Esophagus squamous epithelium (tissue), 5 donors: Measurements from ENCODE around the gene THAP8. TPM values are rescaled to one million over a fixed set of nuclear protein-coding genes. Genes with fewer than 3 reads are reported as not detected.
A peak's percentile ranks its signal among the peaks of the same experiment; 100 is the strongest.

Experiments
- DNase-seq: peaks from one replicate; lab custom pipeline; 2025; lab: John Stamatoyannopoulos, UW
- H3K27ac ChIP-seq, 4 donors: fragments of 200-600 bp; sonication (generic); one replicate each; pipeline ENCODE4 v1.5.1; 2016 to 2019; ENCODE audit warnings: mild to moderate bottlenecking in 1 of 4
- H3K27me3 ChIP-seq, 4 donors: fragments of 200-600 bp; sonication (generic); 1 replicate in 3 of 4; 2 replicates in 1 of 4; pipeline versions ENCODE4 v1.5.1 to v1.6.0; 2017 to 2021; ENCODE audit warnings: antibody characterized with exemption in 1 of 4
- H3K36me3 ChIP-seq, 3 donors: fragments of 200-600 bp; sonication (generic); one replicate each; pipeline ENCODE4 v1.5.1; 2016 to 2019
- H3K4me1 ChIP-seq, 3 donors: fragments of 200-600 bp; sonication (generic); one replicate each; pipeline ENCODE4 v1.5.1; 2017 to 2019
- H3K4me3 ChIP-seq, 4 donors: fragments of 200-600 bp; sonication (generic); 1 replicate in 3 of 4; 2 replicates in 1 of 4; pipeline ENCODE4 v1.5.1; 2016 to 2019; ENCODE audit warnings: mild to moderate bottlenecking in 2 of 4, moderate library complexity in 1 of 4
- H3K9me3 ChIP-seq, 3 donors: fragments of 200-600 bp; sonication (generic); one replicate each; pipeline ENCODE4 v1.5.1; 2016 to 2019
- POLR2A ChIP-seq, 4 donors: fragments of 450-650 bp; IDR thresholded peaks; one replicate each; pipeline ENCODE4 v1.6.1; 2017; ENCODE audit warnings: antibody characterized with exemption in 4 of 4, mild to moderate bottlenecking in 4 of 4, moderate library complexity in 3 of 4
- WGBS, 2 donors: methylation state at CpG; one replicate each; pipeline ENCODE4 v1.1.5; 2018; 5-methylcytosine and 5-hydroxymethylcytosine counted together
- intact Hi-C: fragments of 100-400 bp; cut with DNase I; formaldehyde crosslinking; loops from one replicate; pipeline ENCODE4 v1.15.0; 2022
- total RNA-seq, 4 donors: library from RNA; depleted of rRNA; stranded (reverse); fragments of >200 nt; gene quantifications; one replicate each; pipeline ENCODE4 v1.1.0, GENCODE V29; 2016
- TF ChIP-seq, protein P1 (sequence below), 6 experiments: fragments of 450-650 bp in 4 of 6; fragments of 200-600 bp in 2 of 6; sonication (generic) in 2 of 6; IDR thresholded peaks; one replicate each; pipeline ENCODE4 v1.5.1; 2016 to 2019; ENCODE audit warnings: antibody characterized with exemption in 6 of 6, mild to moderate bottlenecking in 4 of 6, moderate library complexity in 4 of 6
- donor health status: DM: yes; HTN: yes; CAD: no.

Gene THAP8
- total RNA-seq, 4 donors from 2014 or later: 2.8 to 4.8 (median 3.6) TPM

DNA sequence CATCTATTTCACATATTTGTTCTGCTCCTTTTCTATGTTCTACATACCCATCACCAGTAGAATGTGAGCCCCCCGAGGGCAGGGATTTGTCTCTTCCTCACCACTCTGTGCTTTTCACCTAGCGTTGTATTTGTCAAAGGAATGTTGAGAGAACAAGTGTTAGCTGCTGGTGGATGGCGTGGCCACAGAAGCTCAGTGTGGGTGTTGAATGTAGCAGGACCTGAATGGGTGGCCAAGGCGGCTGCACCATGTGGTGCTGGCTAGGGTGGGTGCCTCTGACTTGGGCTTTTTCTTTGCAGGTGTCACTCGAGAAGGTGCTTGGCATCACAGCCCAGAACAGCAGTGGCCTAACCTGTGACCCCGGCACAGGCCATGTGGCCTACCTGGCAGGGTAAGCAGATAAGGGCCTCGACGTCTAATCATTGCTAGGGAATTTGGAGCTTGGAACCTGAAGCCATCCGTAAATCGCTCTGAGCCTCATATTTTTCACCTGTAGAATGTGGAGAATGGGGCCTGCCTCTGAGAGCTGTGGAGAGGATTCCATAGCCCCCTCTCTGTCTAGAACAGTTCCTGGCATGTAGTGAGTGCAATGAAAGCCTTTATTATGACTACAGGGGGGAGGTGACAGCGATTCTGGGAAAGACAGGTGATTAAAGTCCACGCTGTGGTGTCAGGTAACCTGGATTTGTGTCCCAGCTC lies 4.5 kb upstream of the THAP8 start:
- Histone ChIP-seq H3K4me3 (no peak overlapping the region), H3K27ac (no peak overlapping the region), H3K9me3 (no peaks in the 10 kb centered on the region), H3K27me3 (no peaks in the 10 kb centered on the region), H3K36me3 (no peaks in the 10 kb centered on the region), H3K4me1 (peaks cover 10 to 18% (median 12%) of the 10 kb centered on the region in 3 donors)
- TF ChIP-seq POLR2A (IDR thresholded peaks at IDR 0.05): no peak
- TF ChIP-seq, protein P1, sequence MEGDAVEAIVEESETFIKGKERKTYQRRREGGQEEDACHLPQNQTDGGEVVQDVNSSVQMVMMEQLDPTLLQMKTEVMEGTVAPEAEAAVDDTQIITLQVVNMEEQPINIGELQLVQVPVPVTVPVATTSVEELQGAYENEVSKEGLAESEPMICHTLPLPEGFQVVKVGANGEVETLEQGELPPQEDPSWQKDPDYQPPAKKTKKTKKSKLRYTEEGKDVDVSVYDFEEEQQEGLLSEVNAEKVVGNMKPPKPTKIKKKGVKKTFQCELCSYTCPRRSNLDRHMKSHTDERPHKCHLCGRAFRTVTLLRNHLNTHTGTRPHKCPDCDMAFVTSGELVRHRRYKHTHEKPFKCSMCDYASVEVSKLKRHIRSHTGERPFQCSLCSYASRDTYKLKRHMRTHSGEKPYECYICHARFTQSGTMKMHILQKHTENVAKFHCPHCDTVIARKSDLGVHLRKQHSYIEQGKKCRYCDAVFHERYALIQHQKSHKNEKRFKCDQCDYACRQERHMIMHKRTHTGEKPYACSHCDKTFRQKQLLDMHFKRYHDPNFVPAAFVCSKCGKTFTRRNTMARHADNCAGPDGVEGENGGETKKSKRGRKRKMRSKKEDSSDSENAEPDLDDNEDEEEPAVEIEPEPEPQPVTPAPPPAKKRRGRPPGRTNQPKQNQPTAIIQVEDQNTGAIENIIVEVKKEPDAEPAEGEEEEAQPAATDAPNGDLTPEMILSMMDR (IDR thresholded peaks at IDR 0.05): no peak
- no peak for DNase-seq
- WGBS, 2 donors: 86 to 95% methylated on average over 7 to 12 of the region's 12 CpGs
- intact Hi-C loops: loop anchor here (10.0 kb wide), 1 partner anchor 56 kb away; the partner anchor contains the start of genes OVOL3, POLR2I and TBCB

DNA sequence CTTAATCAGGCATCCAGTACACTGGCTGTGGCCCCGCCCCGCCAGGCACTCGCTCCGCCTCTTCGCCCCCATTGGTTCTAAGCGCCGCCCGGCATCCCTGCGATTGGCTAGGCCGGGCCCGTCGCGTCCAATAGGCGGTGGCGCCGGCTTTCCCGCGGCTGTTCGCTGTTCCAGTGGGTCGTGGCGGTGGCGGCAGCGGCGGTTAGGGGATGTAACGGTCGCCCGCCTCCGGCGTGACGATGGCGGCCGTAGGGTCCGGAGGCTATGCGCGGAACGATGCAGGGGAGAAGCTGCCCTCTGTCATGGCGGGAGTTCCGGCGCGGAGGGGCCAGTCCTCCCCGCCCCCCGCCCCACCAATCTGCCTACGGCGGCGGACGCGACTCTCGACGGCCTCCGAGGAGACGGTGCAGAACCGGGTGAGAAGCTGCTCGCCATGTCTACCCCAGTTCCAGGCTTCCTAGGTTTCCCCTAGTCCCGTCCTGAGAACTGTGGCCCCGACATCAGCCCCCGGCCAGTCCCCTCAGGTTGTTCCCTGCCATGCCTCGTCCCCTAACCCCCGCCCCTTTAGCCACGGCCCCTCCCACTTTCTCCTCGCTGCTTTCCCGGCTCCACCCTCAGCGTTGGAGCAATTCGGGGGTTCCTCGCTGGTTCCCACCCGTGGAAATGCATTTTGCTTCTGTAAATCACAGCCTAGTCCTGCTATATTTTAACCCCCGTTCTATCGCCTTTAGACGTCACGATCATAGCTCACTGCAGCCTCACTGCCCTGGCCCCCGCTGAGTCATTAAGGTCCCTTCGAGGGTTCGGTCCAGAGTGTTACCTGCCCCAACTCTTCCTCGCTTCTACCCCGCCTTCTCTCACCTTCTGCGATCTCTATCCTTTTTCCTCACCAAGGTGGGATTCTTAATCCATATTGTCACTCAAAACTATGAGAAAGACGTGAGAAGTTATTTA lies 925 bp upstream of the THAP8 start, which contains the start of gene WDR62:
WDR62 (plus strand) TSS at position 165 of the 954 bp plus-strand sequence; CDS start at position 240, 75 bp downstream.
- intact Hi-C loops: loop anchor here (10.0 kb wide), 1 partner anchor 60 kb away; the partner anchor contains the start of genes OVOL3, POLR2I and TBCB
- H3K9me3 ChIP-seq: no peaks in the 10 kb centered on the region

DNA sequence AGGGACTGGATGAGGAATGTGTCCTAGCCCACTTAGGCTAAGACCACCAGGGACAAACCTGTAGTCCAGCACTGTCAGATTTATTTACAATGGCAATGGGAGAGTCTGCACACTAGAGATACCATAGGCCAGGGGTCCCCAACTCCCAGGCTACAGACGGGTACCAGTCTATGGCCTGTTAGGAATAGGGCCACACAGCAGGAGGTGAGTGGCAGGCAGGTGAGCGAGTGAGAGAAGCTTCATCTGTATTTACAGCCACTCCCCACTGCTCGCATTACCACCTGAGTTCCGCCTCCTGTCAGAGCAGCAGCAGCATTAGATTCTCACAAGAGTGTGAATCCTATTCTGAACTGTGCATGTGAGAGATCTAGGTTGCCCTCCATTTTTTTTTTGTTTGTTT lies 2.4 kb downstream of the THAP8 start:
- H3K9me3 ChIP-seq: no peaks in the 10 kb centered on the region
- WGBS, 2 donors: 96 to 98% methylated on average over 4 of the region's 4 CpGs
- H3K27ac ChIP-seq: peak overlapping the region in 2 of 4 donors; percentile 26 to 28
- no peak overlapping the region for H3K4me3 ChIP-seq
- no peaks in the 10 kb centered on the region for H3K36me3 ChIP-seq
- intact Hi-C loops: loop anchor here (10.0 kb wide), 1 partner anchor 63 kb away; the partner anchor contains the start of genes OVOL3, POLR2I and TBCB
- no peaks in the 10 kb centered on the region for H3K27me3 ChIP-seq
- TF ChIP-seq, protein P1 (IDR thresholded peaks at IDR 0.05): no peak
- TF ChIP-seq POLR2A (IDR thresholded peaks at IDR 0.05): no peak
- H3K4me1 ChIP-seq: peaks cover 12 to 30% (median 18%) of the 10 kb centered on the region in 3 donors
- no peak for DNase-seq

More for the DNA sequence above, 925 bp upstream of the THAP8 start, which contains the start of gene WDR62:
- peak within 1 kb of the TSS; percentile 61 to 90 (median 70) for H3K4me3 ChIP-seq
- H3K36me3 ChIP-seq: no peaks in the 10 kb centered on the region
- peak; percentile 89 for DNase-seq
- TF ChIP-seq POLR2A (IDR thresholded peaks at IDR 0.05): peak in 1 of 4 donors; percentile 12
- TF ChIP-seq, protein P1 (IDR thresholded peaks at IDR 0.05): peak in 1 of 6 experiments; percentile 4
- H3K27me3 ChIP-seq: no peaks in the 10 kb centered on the region
- WGBS, 2 donors: 2% methylated on average over 20 to 43 of the region's 76 CpGs
- peak within 1 kb of the TSS; percentile 94 to 99 (median 96) for H3K27ac ChIP-seq
- H3K4me1 ChIP-seq: peaks cover 12 to 30% (median 18%) of the 10 kb centered on the region in 3 donors

DNA sequence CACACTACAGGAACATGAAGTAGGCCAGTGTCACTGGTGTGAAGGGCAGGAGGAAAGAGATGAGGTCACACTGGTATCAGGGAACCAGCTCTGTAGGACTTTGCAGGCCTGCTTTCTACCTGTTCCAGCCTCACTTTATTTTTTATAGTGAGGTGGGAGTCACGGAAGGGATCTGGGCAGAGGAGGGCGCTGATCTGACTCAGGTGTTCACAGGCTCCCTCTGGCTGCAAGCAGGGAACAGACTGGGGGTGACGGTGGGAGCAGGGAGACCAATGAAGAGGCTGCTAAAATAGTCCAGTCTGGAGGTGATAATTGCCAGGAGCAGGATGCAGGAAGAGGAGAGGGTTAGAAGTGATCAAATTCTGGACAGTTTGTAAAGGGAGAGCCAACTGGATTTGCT lies 2.8 kb downstream of the THAP8 start:
- WGBS, 2 donors: 71 to 77% methylated on average over 3 of the region's 3 CpGs
- intact Hi-C loops: loop anchor here (10.0 kb wide), 1 partner anchor 64 kb away; the partner anchor contains the start of genes OVOL3, POLR2I and TBCB

More for the DNA sequence above, 2.8 kb downstream of the THAP8 start:
- H3K4me3 ChIP-seq: no peak overlapping the region
- DNase-seq: no peak
- peaks cover 12 to 27% (median 18%) of the 10 kb centered on the region in 3 donors for H3K4me1 ChIP-seq
- no peaks in the 10 kb centered on the region for H3K36me3 ChIP-seq
- H3K27ac ChIP-seq: peak overlapping the region in 2 of 4 donors; percentile 26 to 28
- TF ChIP-seq, protein P1 (IDR thresholded peaks at IDR 0.05): peak in 3 of 6 experiments; percentile 9 to 19 (median 15)
- no peak for TF ChIP-seq POLR2A (IDR thresholded peaks at IDR 0.05)
- no peaks in the 10 kb centered on the region for H3K27me3 ChIP-seq
- H3K9me3 ChIP-seq: no peaks in the 10 kb centered on the region
